ENCODE data around the gene ITGB7.

The ITGB7 gene

DNA sequence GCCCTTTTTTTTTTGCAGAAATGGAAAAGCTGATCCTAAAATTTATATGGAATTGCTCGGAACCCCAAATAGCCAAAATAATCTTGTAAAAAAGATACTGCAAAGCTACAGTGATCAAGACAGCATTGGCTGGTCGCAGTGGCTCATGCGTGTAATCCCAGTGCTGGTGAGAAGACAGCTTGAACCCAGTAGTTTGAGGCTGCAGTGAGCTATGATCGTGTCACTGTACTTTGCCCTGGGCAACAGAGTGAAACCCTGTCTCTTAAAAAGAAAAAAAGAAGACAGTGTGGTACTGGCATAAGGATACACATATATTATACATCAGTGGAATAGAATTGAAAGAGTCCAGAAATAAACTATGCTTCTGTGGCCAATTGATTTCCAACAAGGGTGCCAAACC is 5.4 kb downstream of the ITGB7 start:
- DNase-seq (ENCODE audit: low read depth, low spot score), result no peak
- H3K4me3 ChIP-seq (ENCODE audit: low read length), result no peak overlapping the region

DNA sequence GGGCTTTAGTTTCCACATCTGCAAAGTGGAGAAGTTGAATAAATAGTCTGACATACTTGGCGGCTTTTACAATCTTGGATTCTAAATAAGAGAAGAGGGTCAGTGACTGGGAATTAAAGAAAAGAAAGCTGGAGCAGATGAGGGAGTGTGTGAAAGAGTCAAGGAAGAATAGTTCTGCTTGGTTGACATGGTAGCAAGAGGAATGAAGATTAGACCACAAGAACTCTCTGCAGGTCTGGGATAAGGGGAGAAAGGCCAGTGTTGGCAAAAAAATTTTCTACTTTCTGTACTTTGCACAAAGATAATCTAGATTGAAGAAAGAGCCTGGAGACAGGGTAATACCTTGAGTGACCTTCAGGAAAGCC is 5.9 kb downstream of the ITGB7 start:
- DNase-seq (ENCODE audit: low read depth, low spot score), result no peak
- H3K4me3 ChIP-seq (ENCODE audit: low read length), result no peak overlapping the region

DNA sequence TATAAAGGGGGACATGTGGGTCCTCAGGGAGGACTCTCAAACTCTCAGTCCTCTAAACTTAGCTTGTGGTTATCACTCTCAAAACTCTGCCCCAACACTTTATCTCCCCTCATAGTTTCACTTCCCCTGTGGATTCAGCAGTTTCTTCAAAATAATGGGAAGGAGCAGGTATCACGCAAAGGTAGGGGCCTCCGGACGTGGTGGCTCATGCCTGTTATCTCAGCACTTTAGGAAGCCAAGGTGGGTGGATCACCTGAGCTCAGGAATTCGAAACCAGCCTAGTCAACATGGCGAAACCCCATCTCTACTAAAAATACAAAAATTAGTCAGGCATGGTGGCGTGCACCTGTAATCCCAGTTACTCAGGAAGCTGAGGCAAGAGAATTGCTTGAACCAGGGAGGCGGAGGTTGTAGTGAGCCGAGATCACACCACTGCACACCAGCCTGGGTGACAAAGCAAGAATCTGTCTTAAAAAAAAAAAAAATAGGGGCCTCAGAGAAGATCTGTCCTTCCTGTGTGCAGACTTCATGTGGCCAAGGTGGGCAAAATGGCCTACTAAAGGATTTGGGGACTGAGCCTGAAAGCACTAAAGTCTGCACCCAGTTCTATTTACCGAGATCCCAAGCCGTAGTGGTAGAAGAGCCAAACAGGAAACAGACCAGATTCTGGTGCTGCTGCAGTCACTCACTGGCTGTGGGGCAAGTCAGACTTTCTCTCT is 6.4 kb downstream of the ITGB7 start:
- no peak for DNase-seq (ENCODE audit: low read depth, low spot score)
- H3K4me3 ChIP-seq (ENCODE audit: low read length), result no peak overlapping the region

DNA sequence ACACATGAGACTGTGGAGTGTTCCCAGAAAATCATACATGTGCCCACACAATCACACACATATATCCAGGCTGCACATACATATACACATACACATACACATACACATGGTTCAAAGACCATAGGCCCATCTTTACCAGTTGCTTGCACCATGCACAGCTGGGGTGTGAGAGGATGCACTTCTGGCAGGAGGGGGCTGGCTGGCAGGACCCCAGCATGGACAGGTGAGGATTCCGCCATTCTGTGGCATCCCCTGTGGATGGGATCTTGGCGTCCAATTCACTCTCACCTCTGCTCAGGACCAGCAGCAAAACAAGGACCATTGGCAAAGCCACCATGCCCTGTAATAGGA is 7.0 kb downstream of the ITGB7 start:
- DNase-seq (ENCODE audit: low read depth, low spot score), result no peak
- H3K4me3 ChIP-seq (ENCODE audit: low read length), result no peak overlapping the region

DNA sequence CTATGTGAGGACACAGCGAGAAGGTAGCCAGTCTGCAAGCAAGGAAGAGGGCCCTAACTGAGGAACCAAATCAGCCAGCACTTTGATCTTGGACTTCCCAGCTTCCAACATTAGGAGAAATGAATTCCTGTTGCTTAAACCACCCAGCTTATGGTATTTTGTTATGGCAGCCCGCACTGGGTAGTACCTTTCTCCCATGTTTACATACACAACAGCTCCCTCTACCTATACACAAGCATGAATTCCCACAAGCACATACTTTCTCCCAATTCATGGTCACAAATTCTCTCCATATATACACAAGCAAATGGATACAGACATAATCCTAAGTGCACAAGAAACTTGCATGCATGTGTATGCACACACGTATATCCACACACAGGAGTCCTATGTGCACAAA is 7.4 kb downstream of the ITGB7 start:
- H3K4me3 ChIP-seq (ENCODE audit: low read length), result no peak overlapping the region
- DNase-seq (ENCODE audit: low read depth, low spot score), result no peak

DNA sequence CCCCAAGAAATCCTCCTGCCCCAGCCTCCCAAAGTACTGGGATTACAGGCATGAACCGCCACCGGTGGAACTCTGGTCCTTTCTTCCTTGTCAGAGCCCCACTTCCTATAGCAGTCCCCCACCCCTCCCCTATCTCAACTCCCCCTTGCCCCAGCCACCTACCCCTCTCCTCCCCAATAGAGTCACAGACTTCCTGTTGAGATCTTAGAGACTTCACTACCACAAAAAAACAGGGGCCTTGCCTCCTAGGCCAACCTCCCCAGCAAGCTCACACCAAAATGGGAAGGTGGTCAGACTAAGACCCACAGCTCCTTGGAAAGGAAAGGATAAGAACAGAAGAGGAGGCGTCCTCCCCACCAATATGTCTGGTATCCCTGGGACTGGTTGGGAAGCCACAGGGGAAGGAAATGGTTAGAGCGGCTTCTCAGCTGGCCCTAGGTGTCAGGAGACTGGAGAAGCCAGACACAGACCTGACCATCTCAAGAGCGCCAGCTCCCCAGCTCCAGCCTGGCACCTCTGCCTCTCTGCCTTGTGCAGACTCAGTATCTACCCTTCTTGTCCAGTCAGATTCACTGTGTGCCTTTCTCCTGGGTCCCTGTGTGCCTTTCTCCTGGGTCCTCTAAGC is 8.5 kb downstream of the ITGB7 start:
- DNase-seq (ENCODE audit: low read depth, low spot score), result peak; percentile 58
- peak overlapping the region; percentile 13 for H3K4me3 ChIP-seq (ENCODE audit: low read length)

DNA sequence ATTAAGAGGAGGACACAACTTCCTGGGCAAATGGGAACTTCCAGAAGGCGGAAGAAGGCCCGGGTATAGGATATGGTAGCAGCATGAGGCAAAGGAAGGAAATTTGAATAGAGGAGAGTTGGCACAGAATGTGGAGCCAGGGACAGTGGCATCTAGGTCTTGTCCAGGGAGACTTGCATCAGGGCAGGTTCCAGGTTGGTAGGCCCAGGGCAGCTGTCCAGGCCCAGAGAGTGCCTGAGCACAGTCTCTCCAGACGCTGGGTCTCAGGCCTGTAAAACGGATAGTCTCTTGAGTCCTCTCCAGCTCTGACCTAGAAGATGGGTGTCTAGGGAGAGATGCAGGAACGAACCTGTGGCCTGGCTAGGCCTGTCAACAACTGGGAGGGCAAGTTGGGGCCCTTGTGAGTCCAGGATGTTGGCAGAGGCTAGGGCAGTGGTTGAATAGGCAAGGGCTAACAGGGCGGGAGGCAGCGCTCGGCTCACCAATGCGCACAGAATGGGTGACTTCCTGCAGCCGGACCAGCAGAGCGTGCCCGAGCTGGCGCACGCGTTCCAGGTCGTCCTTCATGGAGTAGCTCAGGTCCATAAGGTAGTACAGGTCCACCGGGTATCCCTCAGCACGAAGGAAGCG is 9.9 kb downstream of the ITGB7 start:
- no peak overlapping the region for H3K4me3 ChIP-seq (ENCODE audit: low read length)
- no peak for DNase-seq (ENCODE audit: low read depth, low spot score)

DNA sequence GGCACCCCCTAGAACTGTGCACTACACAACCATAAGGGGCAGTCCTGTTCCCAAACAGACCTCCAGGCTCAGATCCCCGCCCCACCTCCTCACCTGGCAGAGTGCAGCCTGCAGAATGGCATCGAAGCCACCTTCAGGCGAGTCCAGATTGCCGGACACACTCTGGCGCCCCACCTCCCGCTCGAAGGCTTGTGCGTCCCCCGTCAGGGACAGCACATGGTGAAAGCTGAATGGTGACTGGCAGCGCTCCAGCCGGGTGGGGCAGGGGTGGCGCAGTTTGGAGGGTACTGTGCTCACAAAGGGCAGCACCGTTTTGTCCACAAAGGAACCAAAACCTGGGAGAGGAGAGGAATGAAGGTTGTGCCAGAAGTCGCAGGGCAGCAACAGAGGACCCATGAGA is 10.6 kb downstream of the ITGB7 start:
- no peak overlapping the region for H3K4me3 ChIP-seq (ENCODE audit: low read length)
- no peak for DNase-seq (ENCODE audit: low read depth, low spot score)

DNA sequence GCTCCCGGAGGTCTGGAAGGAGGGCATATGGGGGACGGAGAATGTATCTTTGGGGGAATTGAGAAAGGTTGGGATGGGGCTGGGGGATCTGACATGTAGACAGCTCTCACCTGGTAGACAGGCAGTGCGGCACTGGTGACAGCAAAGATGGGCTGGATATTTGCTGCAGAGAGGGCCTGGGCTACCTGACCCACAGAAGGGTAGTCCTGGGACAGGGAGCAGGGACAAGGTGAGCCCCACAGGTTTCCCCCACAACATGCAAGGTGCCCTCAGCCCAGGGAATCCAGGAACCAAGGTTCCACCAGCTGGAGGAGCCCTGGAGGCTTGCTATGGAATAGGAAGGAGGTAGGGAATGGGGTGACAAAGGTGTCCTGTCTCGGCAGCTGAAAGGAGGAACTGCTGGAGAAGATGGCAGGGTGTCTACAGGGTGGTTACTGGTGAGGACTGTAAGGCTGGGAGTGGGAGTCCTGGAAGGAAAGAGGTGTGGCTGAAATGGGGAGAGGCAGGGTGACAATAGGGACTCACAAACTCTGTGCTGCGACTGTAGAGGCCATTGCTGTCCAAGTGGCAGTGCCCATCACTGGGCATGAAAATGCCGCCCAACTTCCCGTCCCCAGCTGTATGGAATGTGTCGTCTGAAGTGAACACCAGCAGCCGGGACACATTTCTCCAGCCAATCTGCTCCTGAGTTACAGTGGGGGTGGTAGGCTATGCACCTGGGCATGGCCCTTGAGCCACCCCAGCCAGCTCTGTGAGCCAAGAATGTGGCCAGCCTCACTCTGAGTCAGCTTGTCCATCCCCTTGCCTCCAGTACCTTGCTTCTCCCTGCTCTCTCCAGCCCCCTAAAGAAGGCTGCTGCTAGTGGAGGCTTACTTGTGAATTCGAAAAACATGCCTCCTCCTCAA is 11.3 kb downstream of the ITGB7 start:
- H3K4me3 ChIP-seq (ENCODE audit: low read length), result no peak overlapping the region
- no peak for DNase-seq (ENCODE audit: low read depth, low spot score)

DNA sequence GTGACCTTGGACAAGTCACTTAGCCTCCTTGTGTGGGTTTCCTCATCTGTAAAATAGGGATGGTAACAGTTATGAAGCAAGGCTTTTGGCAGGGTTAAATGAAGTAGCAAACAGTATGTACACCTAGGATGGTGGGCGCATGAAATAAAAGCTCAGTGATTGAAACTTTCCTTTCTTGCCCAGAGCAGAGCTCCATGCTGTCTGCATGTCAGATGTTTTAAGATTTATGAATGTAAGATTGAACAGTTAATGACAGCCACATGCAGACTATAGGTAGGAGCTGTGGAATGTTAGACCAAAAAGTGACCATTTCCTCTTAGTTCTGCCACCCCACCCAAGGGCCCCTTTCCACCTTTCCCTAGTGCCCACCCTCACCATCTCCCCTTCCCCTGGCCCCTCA is 12.1 kb downstream of the ITGB7 start:
- DNase-seq (ENCODE audit: low read depth, low spot score), result no peak
- no peak overlapping the region for H3K4me3 ChIP-seq (ENCODE audit: low read length)

DNA sequence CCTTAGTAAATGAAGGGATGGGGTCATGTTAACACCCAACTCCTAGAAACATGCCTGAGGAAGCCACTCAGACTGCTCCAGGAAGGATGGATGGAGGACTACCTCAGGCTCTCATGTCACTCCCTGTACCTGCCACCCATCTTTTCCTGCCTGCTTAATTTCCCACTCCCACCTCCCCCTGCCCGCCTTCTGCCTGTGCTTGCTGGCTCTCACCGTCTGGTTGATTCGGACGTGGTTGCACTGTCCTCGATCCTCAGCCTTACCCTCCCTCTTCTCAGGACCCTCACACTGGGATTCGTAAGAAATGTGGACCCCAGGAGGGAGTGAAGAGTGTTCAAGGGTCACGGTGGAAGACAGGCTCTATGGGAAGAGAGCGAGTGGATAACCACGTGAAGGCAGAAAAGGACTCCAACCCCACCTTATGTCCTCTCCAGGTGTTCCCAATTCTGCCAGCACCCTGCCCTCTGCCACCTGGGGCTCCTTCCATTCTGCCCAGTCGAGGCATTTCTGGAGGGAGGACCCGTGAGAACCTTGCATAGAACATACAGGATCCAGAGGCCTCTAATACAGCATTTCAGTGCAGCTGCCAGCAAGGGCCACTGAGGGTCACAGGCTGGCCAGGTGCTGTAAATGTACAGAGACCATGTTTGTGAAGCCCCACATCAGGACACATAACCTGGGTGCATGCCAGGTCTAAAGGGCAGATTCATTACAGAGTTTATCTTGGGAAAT is 12.9 kb downstream of the ITGB7 start:
- DNase-seq (ENCODE audit: low read depth, low spot score), result no peak
- no peak overlapping the region for H3K4me3 ChIP-seq (ENCODE audit: low read length)

DNA sequence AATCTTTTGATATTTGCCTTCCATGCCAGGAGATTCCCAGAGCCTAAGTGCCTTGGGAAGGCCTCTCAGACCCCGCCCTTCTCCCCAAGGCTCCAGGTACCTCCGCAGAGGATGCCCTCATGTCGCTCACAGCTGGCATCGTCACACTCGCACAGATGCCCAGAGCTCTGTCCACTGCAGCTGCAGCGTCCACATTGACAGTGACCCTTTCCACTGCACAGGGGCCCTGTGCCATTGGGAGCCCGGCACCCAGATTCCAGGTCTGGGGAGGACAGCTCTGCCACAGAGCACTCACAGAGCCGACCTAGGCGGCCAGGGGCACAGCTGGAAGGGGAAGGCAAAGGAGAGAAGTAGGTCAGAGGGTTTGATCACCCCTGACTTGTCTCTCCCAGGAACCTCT is 14.0 kb downstream of the ITGB7 start:
- H3K4me3 ChIP-seq (ENCODE audit: low read length), result no peak overlapping the region
- no peak for DNase-seq (ENCODE audit: low read depth, low spot score)

DNA sequence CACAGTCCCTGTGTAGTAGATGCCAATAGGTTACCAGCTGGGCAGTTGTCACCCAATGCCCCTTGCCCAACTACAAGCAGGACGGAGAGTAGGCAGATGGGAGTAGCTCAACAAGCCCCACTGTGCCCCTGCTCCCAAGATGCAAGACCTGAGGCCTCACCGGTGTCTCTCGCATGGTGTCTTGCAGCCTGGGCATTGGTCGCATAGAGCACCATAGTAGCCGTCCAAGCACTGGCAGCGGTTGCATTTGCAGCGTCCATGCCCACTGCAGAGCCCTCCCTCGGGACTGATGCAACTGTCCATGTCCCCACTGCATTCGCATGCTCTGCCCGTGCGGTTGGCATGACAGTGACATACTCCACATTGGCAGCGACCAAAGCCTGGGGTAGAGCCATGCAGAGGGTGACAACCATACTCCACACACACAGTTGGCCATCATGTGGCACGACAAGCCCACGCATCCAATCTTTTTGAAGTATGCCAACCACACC is 14.5 kb downstream of the ITGB7 start:
- H3K4me3 ChIP-seq (ENCODE audit: low read length), result no peak overlapping the region
- no peak for DNase-seq (ENCODE audit: low read depth, low spot score)

DNA sequence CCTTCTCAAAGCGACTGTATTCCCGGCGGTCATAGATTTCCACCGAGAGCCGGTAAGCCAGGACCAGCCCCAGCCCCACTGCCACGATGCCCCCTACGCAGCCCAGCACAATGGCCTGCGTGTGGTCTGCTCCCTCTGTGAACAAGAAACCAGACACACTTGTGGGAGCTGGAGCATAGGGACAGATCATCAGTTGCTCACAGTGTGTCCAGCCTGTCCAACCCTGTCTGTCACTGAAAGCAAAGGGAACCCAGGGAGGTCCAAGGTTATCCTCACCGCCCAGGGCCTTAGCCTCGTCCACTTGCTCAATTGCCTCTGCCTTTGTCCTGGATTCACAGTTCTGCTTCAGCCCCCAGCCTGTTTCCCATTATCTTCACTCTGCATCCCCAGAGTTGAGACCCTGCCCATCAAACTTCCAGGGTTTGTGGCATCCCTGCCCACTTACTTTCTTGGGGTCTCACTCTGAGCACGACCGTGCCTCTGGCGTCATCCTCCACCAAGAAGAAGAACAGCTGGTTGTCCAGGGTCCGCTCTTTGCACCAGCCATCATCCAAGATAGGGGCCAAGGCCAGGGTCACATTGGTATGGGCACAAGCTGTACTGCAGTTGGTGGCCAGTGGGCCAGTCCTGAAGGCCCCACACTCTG is 15.0 kb downstream of the ITGB7 start:
- no peak overlapping the region for H3K4me3 ChIP-seq (ENCODE audit: low read length)
- DNase-seq (ENCODE audit: low read depth, low spot score), result no peak

DNA sequence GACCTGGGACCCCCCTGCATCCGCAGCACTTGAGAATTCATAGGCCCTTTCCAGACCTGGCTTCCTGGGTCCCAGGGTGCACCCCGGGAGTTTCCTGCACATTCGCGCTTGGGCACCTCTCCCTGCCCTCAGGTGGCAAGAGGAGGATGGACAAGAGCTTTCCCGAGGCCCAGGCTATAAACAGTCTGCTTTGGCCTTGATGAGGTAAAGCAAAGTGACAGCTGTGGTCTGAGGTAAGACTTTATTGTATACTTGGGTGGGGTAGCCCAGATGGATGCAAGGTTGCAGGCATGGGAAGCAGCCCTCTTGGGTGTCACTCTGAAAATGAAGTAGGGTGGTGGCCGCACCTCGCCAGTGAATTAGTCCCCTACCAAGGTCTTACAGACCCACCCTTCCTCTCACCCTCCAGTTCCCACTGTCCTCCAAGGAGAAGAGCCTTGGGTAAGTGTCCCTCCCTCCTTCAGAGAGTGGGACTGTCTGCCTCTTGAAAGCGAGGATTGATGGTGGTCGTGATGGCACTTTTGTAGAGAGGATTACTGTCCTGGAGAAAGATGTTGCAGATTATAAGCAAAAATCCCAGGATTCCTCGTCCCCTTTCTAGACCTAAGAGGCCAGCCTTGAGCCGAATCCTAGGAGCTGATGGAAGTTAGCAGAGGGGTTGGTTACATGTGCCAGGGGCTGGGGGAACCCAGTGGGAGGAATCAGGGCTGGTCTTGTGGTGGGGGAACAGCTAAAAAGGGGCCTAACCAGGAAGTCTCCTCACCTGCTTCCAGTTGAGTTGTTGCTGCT is 15.8 kb downstream of the ITGB7 start:
- no peak overlapping the region for H3K4me3 ChIP-seq (ENCODE audit: low read length)
- DNase-seq (ENCODE audit: low read depth, low spot score), result no peak

DNA sequence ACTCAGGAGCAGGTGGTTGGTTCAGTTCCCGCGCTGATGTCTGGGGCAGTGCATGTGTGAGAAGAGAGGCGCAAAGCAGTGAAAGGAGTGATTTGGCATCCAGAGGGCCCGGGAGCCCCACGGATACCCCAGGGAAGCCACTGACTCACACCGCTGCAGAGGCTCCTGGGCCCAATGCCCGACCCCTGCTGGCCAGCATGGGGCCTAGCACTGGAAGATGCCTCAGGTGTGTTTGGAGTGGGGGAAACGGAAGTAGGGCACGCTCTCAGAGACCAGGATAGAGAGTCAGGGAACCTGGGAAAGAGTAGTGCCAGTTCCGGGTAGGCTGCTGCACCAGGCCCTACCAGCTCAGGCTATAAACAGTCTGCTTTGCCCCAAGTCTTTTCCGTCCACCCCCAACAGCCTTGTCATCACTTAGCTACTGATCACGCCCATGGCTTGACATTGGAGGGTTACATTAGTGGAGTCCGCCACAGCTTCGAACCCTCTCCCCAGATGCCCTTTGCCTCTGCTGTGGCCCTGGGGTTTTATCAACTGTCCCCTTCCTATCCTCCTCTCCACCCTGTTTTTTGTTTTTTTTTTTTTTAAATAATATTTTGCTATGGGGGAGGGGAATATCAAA is 16.8 kb downstream of the ITGB7 start:
- DNase-seq (ENCODE audit: low read depth, low spot score), result no peak
- H3K4me3 ChIP-seq (ENCODE audit: low read length), result no peak overlapping the region

DNA sequence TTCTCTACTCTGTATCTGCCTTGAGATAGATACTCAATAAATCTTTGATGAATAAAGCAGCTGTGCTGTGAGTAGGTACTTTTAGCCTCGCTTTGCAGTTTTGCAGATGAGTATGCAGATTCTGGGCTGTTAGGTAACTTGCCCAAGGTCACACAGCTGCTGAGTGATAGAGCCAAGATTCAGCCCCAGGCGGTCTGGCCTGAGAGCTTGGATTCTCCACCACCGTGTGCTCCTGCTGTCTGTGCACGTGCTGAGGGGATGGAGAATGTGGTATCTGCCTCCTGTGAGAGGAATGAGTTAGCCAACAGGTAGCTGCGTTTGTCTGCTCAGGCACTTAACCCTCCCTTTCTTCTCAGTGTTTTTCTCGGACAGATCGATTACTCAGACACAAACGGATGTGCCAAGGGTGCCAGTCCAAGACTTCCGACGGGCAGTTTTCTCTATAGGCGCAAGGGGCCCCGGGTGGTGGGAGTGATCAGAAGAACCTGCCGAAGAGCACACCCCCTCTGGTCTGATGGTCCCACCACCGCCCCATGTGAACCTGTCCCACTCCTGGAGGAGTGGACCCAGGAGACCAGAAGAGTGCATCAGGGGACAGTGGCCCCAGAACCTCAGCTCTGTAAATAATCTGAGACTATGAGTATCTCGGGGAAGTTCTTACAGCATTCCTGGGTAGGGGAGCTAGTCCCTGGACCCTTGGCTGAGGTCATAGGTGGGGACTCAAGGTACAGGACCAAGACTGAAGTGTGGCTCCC is 19.7 kb downstream of the ITGB7 start:
- no peak overlapping the region for H3K4me3 ChIP-seq (ENCODE audit: low read length)
- no peak for DNase-seq (ENCODE audit: low read depth, low spot score)

Measured in Jurkat, Clone E6-1 (cell line).